HL-60/S4 (cell line): ENCODE data around the gene SLC35B4.

Experiments
- in situ Hi-C: fragments of 300-500 bp; cut with MboI; formaldehyde crosslinking; loops from 2 replicates; pipeline ENCODE4 v1.14.3; 2022; ENCODE audit warnings: low sequenced_read_pairs

The SLC35B4 gene

GRCh38 chr7:134316539-134317344, at the start of gene SLC35B4:
TSS of gene SLC35B4 (minus strand) at chr7:134316930. CDS start at chr7:134316751, 179 bp downstream.
- in situ Hi-C loops, result no loop called here

GRCh38 chr7:134366481-134366880, 49.8 kb upstream of the SLC35B4 start:
- in situ Hi-C loops, result no loop called here

GRCh38 chr7:134365341-134366054, 48.8 kb upstream of the SLC35B4 start:
- in situ Hi-C loops, result no loop called here

GRCh38 chr7:134364619-134365037, 47.9 kb upstream of the SLC35B4 start:
- in situ Hi-C loops, result no loop called here

GRCh38 chr7:134362587-134363483, 46.1 kb upstream of the SLC35B4 start:
- in situ Hi-C loops, result no loop called here

- in situ Hi-C loops, result no loop called here
These were observed 43.2 kb upstream of the SLC35B4 start for GRCh38 chr7:134359787-134360432.

- in situ Hi-C loops, result no loop called here
These were observed 40.8 kb upstream of the SLC35B4 start for GRCh38 chr7:134357486-134357885.

- in situ Hi-C loops, result no loop called here
These were observed 39.7 kb upstream of the SLC35B4 start for GRCh38 chr7:134356421-134356936.

GRCh38 chr7:134355927-134356326, 39.2 kb upstream of the SLC35B4 start:
- in situ Hi-C loops, result no loop called here

GRCh38 chr7:134355004-134355525, 38.3 kb upstream of the SLC35B4 start:
- in situ Hi-C loops, result no loop called here

- in situ Hi-C loops, result no loop called here
These were observed 36.7 kb upstream of the SLC35B4 start for GRCh38 chr7:134353411-134353810.

- in situ Hi-C loops, result no loop called here
These were observed 34.7 kb upstream of the SLC35B4 start for GRCh38 chr7:134351424-134351823.

GRCh38 chr7:134350709-134351108, 34.0 kb upstream of the SLC35B4 start:
- in situ Hi-C loops, result no loop called here

GRCh38 chr7:134347567-134347966, 30.8 kb upstream of the SLC35B4 start:
- in situ Hi-C loops, result no loop called here

- in situ Hi-C loops, result no loop called here
These were observed 27.1 kb upstream of the SLC35B4 start for GRCh38 chr7:134343796-134344195.

- in situ Hi-C loops, result no loop called here
These were observed 26.4 kb upstream of the SLC35B4 start for GRCh38 chr7:134343136-134343535.

- in situ Hi-C loops, result no loop called here
These were observed 22.7 kb upstream of the SLC35B4 start for GRCh38 chr7:134339475-134339874.

GRCh38 chr7:134337980-134338379, 21.2 kb upstream of the SLC35B4 start:
- in situ Hi-C loops, result no loop called here

- in situ Hi-C loops, result no loop called here
These were observed 17.7 kb upstream of the SLC35B4 start for GRCh38 chr7:134334408-134334807.

GRCh38 chr7:134333943-134334342, 17.2 kb upstream of the SLC35B4 start:
- in situ Hi-C loops, result no loop called here
